Suprapubic skin (tissue), 4 donors: ENCODE results near the gene CHAT.

Source experiments
- EP300 ChIP-seq: sonication (generic); formaldehyde crosslinking; IDR thresholded peaks from one replicate; pipeline ENCODE4 v1.6.1; 2017; ENCODE audit warnings: antibody characterized with exemption
- POLR2A ChIP-seq, 2 donors: fragments of 450-650 bp; IDR thresholded peaks; one replicate each; pipeline ENCODE4 v1.6.1; 2017; ENCODE audit warnings: antibody characterized with exemption in 2 of 2, mild to moderate bottlenecking in 2 of 2, moderate library complexity in 2 of 2
- POLR2AphosphoS5 ChIP-seq, 3 donors: sonication (generic); formaldehyde crosslinking; IDR thresholded peaks; one replicate each; pipeline ENCODE4 v1.6.1; 2017; ENCODE audit warnings: antibody characterized with exemption in 3 of 3
- TF ChIP-seq, protein P1 (sequence below), 2 donors: fragments of 200-600 bp in 1 of 2; fragments of 450-650 bp in 1 of 2; sonication (generic) in 1 of 2; IDR thresholded peaks; one replicate each; pipeline ENCODE4 v1.5.1; 2016 to 2019; ENCODE audit warnings: antibody characterized with exemption in 2 of 2, mild to moderate bottlenecking in 1 of 2, moderate library complexity in 1 of 2

DNA sequence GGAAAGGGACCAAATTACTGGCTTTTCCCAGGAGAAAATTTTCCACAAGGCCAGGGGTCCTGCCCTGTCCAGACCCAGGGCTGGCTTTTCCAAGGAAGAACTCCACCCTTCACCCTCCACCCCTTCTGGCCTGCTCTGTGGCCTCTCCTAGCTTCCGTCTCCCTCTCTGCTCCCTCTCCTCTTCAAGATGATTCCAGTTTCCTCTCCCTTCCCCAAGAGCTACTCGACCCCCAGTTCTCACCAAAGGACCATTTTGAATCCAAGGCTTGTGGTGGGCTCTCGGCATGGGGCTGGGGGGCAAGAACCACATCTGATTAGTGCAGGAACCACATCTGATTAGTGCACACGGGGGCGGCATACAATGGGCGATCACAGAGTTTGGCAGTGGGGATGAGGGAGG, 7.7 kb downstream of the CHAT start:
- TF ChIP-seq, protein P1, sequence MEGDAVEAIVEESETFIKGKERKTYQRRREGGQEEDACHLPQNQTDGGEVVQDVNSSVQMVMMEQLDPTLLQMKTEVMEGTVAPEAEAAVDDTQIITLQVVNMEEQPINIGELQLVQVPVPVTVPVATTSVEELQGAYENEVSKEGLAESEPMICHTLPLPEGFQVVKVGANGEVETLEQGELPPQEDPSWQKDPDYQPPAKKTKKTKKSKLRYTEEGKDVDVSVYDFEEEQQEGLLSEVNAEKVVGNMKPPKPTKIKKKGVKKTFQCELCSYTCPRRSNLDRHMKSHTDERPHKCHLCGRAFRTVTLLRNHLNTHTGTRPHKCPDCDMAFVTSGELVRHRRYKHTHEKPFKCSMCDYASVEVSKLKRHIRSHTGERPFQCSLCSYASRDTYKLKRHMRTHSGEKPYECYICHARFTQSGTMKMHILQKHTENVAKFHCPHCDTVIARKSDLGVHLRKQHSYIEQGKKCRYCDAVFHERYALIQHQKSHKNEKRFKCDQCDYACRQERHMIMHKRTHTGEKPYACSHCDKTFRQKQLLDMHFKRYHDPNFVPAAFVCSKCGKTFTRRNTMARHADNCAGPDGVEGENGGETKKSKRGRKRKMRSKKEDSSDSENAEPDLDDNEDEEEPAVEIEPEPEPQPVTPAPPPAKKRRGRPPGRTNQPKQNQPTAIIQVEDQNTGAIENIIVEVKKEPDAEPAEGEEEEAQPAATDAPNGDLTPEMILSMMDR (IDR thresholded peaks at IDR 0.05) = no peak
- TF ChIP-seq POLR2A (IDR thresholded peaks at IDR 0.05) = no peak
- TF ChIP-seq POLR2AphosphoS5 (IDR thresholded peaks at IDR 0.05) = no peak
- TF ChIP-seq EP300 = no peak
